GM18870 (cell line): ENCODE results near the gene PTPRN2.

Experiments
- ATAC-seq: cut with Tn5 transposase; IDR thresholded peaks from one replicate; pipeline ENCODE4 v1.9.1; 2021; ENCODE audit warnings: moderate library complexity; ENCODE audit not compliant: unreplicated experiment

The PTPRN2 gene

DNA sequence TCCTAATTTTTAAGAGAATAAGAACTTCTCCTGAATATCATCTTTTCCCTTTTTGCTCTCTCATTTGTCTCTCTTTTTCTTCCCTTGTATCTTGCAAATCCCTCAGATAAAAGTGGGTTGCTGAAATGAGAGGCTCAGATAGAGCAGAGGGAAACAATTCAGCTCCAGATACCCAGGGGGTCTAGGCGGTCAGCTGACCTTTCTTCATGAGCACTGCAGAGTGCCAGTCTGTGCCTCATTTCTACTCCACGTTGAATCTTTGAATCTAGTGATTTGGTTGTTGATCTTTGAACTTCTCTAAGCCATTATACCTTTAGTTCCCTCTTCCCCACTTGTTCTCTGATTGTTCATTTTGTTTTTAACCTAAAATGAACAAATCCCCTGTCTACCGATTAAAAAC lies 572.6 kb downstream of the PTPRN2 start:
- ATAC-seq: no peak

DNA sequence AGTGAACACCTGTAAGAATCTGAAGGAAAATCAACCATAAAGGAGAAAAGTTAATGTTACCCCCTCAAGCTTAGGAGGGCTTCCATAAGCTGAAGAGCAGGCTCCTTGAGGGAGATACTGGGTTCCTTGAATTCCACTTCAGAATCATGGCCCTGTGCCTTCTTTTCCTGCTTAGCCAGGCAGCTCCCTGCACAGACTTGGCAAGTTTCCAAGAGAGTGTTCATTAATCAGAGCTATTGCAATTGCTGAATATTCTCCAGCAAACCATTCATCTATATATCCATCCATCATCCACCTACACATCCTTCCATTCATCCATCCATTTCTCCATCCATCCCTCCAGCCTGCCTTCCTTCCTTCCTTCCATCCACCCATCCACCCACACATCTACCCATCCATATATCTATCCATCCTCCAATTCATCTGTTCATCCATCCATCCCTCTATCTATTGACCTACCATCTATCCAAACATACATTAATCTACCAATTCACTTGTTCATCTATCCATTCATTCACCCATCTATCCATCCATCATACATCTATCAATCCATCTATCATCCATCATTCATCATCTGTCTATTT lies 574.4 kb downstream of the PTPRN2 start:
- no peak for ATAC-seq

DNA sequence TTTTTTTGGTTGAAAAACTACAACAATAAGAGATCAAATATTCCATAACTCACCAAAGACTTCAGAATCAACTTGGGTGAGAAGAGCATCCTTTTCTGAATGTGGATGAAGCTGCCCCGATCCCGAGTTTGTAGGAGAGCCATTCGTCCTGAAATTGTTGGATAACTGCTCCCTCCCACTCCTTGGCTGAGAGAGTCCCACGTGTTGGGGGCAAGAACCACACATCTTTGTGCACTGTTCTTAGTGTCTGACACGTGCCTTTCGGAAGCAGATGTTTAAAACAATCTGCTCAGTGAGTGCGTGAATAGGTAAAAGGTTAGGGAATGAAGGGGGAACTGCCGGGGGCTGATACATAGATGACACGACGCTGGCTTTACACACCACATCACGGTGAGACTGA lies 575.7 kb downstream of the PTPRN2 start:
- ATAC-seq: no peak

DNA sequence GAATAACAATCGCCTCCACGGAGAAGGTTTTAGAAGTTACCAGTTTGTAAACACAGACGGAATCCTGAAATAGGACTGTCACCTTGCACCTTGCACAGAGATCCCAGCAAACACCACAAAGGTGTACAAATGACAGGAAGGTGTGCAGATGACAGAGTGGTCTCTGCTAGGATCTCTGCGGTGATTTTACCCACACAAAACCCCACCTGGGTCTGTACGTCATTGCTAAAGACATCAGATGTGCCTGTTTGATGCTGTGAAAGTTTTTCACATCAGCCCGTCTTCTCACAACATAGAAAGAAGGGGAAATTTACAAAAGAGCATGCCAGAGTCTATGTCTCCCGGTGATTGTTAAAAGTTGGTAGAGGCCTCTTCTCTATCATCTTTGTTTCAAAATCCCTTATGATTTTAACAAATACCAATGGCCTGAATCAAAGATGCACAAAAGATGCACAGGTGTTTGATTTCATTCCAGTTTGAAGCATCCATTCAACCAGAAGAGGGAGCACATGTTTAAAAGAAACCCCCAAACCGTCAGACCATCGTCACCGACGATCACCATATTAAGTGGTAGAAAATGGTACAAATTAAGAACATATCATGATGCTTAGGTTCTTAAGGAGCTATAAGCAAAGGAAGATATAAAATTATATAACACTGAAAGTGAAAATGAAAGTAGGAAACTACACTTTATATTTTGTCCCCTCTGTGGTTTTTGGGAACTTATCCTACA lies 576.5 kb downstream of the PTPRN2 start:
- no peak for ATAC-seq

DNA sequence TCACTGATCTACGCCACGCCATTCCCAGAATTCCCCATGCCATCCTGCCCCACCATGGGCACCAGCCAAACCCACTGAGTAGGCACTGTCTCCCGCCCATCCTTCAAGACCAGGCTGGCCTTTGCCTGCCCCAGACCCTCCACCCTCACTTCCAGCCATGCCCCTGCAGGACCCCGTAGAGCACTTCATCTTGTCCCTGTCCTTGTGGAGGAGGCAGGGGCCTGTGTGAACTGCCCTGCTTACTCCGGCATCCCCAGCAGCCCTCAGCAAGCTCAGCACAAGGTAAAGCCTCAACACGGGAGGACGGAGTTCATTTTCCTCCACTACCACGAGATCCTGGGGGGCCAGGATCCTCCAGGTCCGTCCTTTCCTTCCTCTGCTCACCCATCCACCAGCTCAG lies 577.7 kb downstream of the PTPRN2 start:
- no peak for ATAC-seq

DNA sequence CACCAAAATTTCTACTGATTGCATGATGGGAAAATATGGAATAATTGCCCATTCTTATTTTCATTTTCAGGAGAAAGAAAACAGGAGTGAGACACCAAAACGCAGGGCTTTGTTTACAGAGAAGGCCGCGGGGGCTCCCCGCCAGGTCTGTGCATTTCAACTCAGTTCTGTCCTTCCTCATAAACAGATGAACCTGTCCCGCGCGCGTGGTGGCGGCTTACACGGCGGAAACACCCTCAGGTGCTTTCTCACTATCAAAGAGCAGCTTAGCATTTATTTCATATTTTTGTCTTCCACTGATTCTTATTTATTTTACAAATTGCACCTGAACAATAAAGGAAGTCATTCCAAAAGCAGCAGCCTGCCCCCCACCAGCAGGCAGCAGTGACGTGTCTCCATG lies 579.4 kb downstream of the PTPRN2 start:
- ATAC-seq: no peak

DNA sequence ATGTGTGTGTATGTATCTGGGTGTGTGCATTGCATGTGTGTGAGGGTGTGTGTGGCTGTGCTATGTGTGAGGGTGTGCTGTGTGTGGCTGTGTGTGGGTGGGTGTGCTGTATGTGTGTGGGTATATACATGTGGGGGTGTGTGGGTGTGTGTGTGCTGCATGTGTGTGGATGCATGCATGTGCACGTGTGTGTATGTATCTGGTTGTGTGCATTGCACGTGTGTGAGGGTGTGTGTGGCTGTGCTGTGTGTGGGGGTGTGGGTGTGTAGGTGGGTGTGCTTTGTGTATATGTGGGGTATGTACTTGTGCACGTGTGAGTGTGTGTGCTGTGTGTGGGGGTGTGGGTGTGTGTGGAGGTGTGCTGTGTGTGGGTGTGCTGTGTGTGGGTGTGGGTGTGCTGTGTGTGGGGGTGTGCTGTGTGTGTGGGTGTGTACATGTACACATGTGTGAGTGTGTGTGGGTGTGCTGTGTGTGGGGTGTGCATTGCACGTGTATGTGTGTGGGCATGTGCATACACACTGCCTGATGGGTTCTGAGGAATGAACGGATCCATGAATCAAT lies 579.8 kb downstream of the PTPRN2 start:
- ATAC-seq: no peak

DNA sequence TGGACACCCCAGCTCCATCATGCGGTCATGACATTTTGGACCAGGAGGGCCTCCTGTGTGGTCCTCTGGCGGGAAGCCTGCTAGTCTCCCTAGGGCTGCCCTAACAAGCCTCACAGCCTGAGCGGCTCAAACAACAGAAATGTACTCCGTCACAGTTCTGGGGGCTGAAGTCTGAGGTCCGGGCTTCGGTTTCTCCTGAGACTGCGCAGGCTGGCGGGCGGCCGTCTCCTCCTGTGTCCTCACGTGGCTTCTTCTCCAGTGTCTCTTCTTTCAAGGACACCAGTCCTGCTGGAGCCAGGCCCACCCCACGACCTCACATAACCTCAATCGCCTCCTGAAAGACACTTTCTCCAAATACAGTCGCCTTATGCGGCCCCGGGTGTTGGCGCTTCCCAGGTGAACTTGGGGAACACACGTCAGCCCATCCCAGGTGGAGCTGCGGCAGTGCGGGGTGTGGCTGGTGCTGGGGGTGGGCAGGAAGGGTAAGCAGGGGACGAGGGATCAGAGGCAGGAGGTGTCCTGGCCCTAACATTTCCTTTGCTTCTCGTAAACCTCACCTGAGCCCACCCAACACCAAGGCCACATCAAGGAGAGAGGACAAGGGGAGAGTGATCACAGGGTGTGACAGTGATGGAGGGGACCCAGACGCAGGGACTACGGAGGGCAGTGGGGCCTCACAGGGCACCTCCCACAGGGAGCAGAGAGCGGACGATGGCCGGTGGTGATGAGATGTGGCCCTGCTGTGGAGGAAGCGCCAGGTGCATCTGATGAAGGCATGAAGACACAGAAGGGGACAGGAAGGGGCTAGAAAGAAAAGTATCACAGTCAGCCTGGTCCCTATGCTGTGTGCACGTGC lies 580.6 kb downstream of the PTPRN2 start:
- ATAC-seq: no peak

DNA sequence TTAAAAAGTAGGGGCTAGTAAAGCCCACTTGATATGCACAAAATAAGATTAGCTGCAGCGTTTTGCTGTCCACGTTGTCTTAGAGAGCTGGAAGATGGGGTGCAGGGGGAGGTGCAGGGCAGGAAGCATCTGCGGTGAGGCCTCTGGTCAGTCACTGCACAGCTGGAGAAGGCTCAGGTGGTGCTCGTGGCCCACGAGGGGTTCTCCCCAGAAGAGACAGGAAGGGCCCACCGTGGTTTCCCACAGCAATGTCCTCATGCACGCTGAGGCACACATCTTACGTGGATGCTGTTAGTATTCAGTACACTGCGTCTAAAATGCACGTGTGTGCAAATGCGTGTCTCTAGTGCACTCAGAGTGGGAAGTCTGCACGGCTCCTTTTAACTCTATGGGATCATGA lies 582.1 kb downstream of the PTPRN2 start:
- ATAC-seq: no peak

DNA sequence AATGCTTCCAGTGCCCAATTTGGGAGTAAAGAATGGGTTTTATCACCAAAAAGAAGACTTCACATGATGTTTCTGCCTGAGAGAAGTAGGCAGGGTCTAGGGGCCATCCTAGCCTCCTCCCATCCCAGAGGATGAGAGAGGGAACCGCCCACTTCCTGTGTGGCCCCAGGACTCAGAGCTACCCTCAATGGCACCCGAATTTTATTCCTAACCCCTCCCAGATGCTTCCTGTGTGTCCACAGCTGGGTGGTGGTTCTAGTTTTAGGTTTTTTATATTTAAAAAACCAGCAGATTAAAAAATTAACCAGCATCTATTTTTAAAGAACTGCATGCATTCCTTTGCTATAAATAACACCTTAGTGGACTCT lies 583.5 kb downstream of the PTPRN2 start:
- no peak for ATAC-seq

DNA sequence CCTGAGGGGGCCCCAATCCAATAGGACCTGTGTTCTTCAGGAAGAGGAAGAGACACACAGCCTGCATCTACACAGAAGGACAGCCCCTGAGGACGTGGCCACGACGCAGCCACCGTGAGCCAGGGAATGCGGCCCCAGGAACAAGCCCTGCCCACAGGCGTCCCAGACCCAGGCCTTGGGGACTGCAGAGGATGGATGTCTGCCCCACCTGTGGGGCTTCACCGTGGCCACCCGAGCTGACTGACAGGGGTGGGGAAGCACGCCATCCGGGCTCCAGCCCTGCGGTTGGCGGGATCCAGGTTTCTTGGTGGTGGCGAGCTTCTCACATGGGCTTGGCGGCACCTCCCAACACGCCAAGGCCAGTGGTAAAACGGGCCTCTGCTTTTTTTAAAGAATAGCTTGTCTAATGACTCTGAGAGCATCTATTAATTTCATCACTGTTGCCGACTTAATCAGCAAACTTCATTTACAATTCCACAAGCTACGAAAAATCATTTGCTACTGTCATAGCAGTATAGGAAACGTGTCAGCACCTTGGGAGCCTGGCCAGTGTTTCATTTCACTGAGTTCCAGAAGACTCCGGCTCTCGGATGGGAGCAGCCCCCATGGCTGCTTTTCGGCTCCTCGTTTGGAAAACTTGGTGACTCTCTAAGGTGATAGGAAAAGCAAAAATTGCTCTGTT lies 584.0 kb downstream of the PTPRN2 start:
- ATAC-seq: no peak

DNA sequence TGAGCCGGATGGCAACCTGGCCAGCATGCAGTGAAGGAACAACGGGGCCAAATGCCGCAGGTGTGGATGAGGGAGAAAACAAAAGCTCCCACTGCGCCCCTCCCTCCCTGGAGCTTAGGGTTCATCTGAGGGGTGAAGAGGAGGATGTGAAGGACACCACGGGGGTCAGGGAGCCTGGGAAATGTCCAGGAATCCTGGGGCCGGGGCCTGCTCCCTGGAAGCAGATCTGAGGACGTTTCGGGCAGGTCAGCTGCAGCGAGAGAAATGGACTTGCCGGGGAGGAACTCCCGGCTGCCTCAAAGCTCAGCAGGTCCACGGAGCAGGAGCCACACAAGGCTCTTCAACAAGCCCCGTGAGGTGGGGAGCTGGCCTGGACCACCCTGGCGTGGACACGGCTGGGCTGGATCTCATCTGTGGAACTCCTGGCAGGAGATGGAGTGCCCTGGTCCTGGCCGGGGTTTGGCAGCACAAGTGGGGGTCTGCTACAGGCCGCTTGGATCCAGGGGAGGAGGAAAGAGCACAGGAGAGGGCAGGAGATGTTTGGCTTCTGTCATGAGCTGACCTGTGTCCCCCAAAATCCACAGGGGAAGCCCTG lies 585.0 kb downstream of the PTPRN2 start:
- no peak for ATAC-seq

DNA sequence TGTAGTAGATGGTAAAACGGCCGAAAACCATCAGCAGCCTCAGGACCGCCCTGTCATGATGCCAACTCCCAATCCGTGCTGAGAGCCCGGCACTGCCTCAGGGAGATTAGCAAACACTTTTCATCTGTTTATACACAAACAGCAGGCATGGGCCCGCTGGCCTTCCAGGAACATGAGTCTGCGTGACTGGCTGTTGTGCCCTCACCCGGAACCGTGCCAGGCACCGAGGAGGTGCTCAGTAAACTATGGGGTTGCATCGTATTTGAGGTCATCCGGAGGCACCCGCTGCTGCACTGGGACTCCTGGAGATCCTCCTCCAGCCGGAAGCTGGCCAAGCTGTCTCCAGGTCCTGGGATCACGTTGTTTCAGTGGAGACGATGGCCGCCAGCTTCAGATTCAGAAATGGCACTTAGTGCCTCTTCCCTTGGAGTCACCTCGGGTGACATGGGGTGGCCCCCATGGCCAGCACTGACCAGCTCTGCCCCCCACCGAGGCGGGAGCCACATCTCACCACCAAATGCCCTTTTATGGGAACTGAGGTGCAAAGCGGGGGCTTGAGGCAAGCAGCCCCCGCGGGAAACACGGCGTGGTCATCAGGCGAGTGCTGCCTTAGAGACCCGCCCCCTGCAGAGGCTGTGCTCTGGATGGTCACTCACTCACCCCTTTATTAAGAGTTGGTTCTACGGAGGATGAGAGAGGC lies 585.9 kb downstream of the PTPRN2 start:
- ATAC-seq: no peak

DNA sequence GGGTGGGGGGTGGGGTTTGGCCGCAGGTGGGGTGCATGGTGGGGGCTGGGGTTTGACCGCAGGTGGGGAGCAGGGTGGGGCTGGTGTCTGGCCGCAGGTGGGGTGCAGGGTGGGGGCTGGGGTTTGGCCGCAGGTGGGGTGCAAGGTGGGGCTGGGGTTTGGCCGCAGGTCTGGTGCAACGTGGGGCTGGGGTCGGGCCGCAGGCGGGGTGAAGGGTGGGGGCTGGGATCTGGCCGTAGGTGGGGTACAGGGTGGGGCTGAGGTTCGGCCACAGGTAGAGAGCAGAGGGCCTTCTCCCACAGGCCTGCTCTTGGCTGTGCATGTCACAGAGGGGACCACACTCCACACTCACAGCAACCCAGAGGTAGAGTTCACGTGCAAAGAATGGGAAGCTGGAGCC lies 586.6 kb downstream of the PTPRN2 start:
- ATAC-seq: no peak

DNA sequence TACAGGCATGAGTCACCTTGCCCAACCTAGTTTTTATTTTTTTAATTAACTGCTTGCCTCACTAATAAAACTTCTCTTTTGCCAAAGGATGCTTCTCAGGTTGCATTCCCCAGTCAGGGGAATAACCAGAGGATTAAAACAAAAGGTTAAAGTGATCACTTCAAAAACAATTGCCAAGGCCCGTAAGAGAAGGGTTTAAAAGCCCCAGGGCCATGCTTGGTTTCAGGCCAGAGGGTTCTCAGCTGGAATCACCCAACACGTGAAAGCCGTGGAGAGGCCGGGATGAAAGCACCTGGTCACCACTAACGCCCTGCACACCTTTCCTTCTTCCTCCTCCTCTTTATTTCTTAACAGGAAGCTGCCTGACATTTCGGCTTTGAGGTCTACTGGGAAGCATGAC lies 587.5 kb downstream of the PTPRN2 start:
- ATAC-seq: no peak

DNA sequence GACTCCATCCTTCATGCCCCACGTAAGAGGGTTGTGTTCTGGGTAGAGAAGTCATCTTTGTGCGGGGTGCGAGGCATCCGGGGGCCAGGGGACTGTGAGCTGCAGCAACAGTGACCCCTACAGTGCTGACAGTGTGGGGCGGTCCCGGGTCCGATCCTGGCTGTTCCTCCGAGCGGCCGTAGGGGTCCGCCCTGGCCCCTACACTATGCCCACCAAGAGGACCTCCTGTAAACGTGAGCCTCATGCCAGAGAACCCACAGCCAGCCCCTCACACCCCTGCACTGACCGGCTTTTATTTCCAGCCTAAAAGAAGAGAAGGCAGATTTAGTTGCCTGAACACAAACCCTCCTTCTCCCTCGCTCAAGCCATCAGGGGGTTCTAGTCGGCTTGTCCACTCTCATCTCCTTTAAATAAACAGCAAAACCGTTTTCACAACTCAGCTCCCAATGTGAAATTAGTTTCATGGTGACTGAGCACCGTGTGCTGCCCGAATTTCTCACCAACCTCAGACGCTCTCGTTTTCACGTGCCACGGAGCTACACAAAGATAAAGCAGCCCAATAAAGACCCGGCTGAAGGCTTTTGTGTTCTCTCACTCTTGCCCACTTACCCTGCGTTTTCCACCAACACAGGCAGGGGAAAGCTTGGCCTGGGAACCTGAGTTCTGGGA lies 588.6 kb downstream of the PTPRN2 start:
- ATAC-seq: no peak

DNA sequence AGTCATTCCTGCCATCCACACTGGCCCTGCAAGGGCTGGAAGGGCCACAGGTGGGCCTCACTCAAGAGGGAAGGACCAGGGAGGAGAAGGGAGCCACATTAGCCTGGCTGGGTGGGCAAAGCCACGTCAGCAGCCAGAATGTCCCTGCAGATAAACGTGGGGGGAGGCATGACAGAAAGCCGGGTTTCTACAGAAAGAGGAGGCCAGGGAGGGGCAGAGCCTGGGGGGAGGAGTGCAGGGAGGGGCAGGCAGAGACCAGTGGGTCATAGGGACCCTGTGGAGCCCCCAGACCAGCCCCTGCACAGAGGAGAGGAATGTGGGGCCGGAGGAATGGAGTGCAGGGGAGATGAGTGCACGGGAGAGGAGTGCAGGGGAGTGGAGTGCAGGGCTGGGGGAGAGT lies 590.2 kb downstream of the PTPRN2 start:
- no peak for ATAC-seq

DNA sequence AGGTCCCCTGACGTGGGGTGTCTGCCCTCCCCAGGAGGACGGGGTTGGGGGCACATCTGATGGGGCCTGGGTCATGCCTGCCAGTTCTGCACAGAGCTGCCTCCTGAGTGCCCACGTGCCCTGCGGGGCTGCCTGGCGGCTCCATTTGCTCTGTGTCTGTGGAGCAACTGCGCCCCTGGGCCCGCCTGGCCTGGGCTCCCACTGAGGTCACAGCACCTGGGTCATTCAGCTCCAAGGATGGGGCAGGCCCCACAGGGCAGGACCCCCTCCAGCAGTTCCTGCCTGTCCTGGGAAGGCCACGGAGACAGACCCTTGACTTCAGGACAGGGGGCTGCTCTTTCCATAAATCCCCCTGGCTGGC lies 590.6 kb downstream of the PTPRN2 start:
- ATAC-seq: no peak

DNA sequence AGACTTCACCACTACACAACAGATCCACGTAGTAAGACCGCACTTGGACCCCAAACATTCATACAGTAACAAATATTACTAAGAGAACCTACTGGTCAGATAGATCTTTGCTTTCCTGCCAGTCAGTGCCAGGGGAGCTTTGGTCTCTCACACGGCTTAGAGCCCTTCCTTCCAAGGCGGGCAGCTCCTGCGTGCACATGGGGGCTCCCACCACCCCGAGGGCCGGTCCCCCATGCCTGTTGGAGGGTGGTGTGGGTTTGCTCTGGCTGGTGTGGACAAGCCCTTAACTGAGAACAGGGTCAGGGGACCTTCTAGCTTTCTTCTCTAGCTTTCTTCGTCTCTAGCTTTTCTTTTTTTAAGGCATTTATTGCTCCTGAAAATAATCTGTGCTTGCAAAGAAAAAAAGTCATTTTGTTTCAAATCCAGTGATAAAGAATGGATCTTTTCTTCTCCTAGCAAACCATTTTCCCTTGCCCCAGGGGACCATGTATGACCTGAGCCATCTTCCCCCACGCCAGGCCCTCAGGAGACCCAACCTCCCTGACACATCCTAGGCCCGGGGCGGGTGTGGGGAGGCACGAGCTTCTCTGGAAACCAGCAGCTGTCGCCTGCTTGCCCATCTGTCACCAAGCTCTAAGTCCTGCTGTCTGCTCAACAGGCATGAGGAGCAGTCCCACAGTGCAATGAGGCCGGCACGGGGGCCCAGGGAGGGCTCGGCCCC lies 591.1 kb downstream of the PTPRN2 start:
- ATAC-seq: no peak
